Muscle layer of duodenum (tissue), 2 donors: ENCODE data around the gene EXOC6B.

Experiments
- H3K27ac ChIP-seq: one replicate; pipeline ENCODE4 v1.7.0; 2013; ENCODE audit warnings: mild to moderate bottlenecking, low read length
- H3K27me3 ChIP-seq: one replicate; pipeline ENCODE4 v1.7.0; 2013; ENCODE audit warnings: low read depth, mild to moderate bottlenecking, control low read depth, low read length
- H3K36me3 ChIP-seq, 2 donors: one replicate each; pipeline ENCODE4 v1.7.0; 2013; ENCODE audit warnings: low read length in 2 of 2, control low read depth in 1 of 2, mild to moderate bottlenecking in 1 of 2; ENCODE audit not compliant: insufficient read depth in 2 of 2, control insufficient read depth in 1 of 2
- H3K4me1 ChIP-seq, 2 donors: one replicate each; pipeline ENCODE4 v1.7.0; 2013; ENCODE audit warnings: low read length in 2 of 2, mild to moderate bottlenecking in 2 of 2, control low read depth in 1 of 2, moderate library complexity in 1 of 2; ENCODE audit not compliant: insufficient read depth in 2 of 2, control insufficient read depth in 1 of 2
- H3K4me3 ChIP-seq, 2 donors: one replicate each; pipeline ENCODE4 v1.7.0; 2013; ENCODE audit warnings: low read length in 2 of 2, low read depth in 1 of 2, mild to moderate bottlenecking in 1 of 2
- H3K9me3 ChIP-seq, 2 donors: one replicate each; pipeline ENCODE4 v1.7.0; 2013; ENCODE audit warnings: low read length in 2 of 2, control low read depth in 1 of 2, mild to moderate bottlenecking in 1 of 2; ENCODE audit not compliant: control insufficient read depth in 1 of 2
- donor health status: healthy.

The EXOC6B gene

DNA sequence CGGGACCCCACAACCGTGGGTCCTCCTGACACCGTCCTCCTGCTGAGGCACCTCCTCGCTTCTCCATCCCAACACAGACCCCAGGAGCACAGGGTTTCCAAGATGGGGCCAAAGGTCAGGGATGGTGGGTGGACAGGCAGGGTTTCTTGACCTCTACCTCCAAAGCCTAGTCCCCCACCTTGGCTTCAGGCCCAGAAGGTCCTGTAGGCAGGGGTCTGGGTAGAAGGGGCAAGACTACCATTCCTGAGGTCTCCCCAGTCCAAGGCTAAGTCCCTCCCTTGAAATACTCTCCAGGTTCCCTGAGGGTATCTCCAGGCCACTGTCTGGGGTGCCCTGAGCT lies 685.2 kb downstream of the EXOC6B start:
- H3K4me3 ChIP-seq, result no peak overlapping the region
- H3K36me3 ChIP-seq, result no peaks in the 10 kb centered on the region
- H3K4me1 ChIP-seq, result peaks cover 0 to 43% of the 10 kb centered on the region in 2 donors
- H3K9me3 ChIP-seq, result no peaks in the 10 kb centered on the region
- peaks cover under 1% of the 10 kb centered on the region for H3K27me3 ChIP-seq
- H3K27ac ChIP-seq, result no peak overlapping the region

GRCh38 chr2:72139874-72140620 lies 685.8 kb downstream of the EXOC6B start:
- H3K27ac ChIP-seq, result no peak overlapping the region
- no peaks in the 10 kb centered on the region for H3K9me3 ChIP-seq
- no peaks in the 10 kb centered on the region for H3K27me3 ChIP-seq
- no peaks in the 10 kb centered on the region for H3K36me3 ChIP-seq
- no peak overlapping the region for H3K4me3 ChIP-seq
- H3K4me1 ChIP-seq, result peaks cover 0 to 38% of the 10 kb centered on the region in 2 donors

DNA sequence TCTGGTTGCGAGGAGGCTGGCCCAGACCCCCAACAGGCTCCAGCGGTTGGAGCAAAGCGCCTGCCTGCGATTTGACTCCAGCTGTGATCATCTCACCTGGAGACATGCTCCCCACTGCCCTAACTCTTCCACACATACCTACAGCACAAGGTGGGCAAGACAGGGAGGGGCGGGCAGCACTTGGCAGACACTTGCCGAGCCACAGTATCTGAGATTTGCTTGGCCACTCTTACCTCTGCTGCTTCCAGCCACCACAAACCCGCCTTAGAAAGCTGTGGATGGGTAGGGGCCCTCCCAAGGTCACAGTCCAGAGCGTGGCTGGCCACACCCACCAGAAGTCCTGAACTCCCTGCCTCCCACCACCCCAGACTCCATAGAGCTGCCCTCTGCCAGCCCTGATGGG lies 686.4 kb downstream of the EXOC6B start:
- H3K4me3 ChIP-seq, result no peak overlapping the region
- H3K4me1 ChIP-seq, result peaks cover 0 to 32% of the 10 kb centered on the region in 2 donors
- no peaks in the 10 kb centered on the region for H3K27me3 ChIP-seq
- H3K9me3 ChIP-seq, result no peaks in the 10 kb centered on the region
- no peaks in the 10 kb centered on the region for H3K36me3 ChIP-seq
- H3K27ac ChIP-seq, result no peak overlapping the region

GRCh38 chr2:72138921-72139381 lies 686.9 kb downstream of the EXOC6B start:
- Histone ChIP-seq H3K27ac (no peak overlapping the region), H3K27me3 (no peaks in the 10 kb centered on the region), H3K9me3 (no peaks in the 10 kb centered on the region), H3K36me3 (no peaks in the 10 kb centered on the region), H3K4me1 (peaks cover 0 to 28% of the 10 kb centered on the region in 2 donors), H3K4me3 (no peak overlapping the region)

GRCh38 chr2:72138011-72138881 lies 687.6 kb downstream of the EXOC6B start:
- no peaks in the 10 kb centered on the region for H3K36me3 ChIP-seq
- peaks cover 0 to 21% of the 10 kb centered on the region in 2 donors for H3K4me1 ChIP-seq
- no peak overlapping the region for H3K4me3 ChIP-seq
- H3K27ac ChIP-seq, result no peak overlapping the region
- no peaks in the 10 kb centered on the region for H3K9me3 ChIP-seq
- no peaks in the 10 kb centered on the region for H3K27me3 ChIP-seq

GRCh38 chr2:72137498-72138010 lies 688.3 kb downstream of the EXOC6B start:
- H3K9me3 ChIP-seq, result no peaks in the 10 kb centered on the region
- H3K4me3 ChIP-seq, result no peak overlapping the region
- peaks cover 0 to 14% of the 10 kb centered on the region in 2 donors for H3K4me1 ChIP-seq
- H3K36me3 ChIP-seq, result no peaks in the 10 kb centered on the region
- no peaks in the 10 kb centered on the region for H3K27me3 ChIP-seq
- H3K27ac ChIP-seq, result no peak overlapping the region

DNA sequence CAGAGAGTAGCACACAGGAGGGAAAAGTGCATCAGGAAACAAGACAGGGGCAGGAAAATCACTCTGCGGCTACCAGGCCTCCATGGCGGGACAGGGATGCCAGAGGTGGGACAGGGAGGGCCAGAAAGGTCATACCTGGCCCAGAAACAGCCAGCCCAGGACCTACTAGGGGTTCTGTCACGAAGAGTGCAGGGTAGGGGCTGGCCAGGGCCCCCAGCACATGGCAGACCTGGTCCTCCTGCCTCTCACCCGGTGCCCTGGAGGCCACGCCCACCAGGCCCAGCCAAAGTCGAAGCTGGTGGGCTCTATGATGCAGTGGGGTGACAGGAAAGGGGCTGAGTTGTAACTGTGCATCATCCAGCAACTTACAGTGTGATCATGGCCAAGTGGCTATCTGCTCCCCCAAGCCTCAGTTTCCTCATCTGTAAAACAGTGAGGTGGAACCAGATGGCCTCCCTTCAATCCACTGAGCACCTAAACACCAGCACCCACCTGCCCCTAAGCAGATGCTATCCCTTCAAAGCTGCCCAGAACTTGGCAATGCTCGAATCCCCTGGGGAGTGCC lies 688.8 kb downstream of the EXOC6B start:
- H3K36me3 ChIP-seq, result no peaks in the 10 kb centered on the region
- no peak overlapping the region for H3K27ac ChIP-seq
- no peaks in the 10 kb centered on the region for H3K27me3 ChIP-seq
- H3K9me3 ChIP-seq, result no peaks in the 10 kb centered on the region
- no peak overlapping the region for H3K4me3 ChIP-seq
- peaks cover 0 to 10% of the 10 kb centered on the region in 2 donors for H3K4me1 ChIP-seq

GRCh38 chr2:72136331-72136730 lies 689.5 kb downstream of the EXOC6B start:
- no peak overlapping the region for H3K4me3 ChIP-seq
- no peaks in the 10 kb centered on the region for H3K36me3 ChIP-seq
- H3K27me3 ChIP-seq, result no peaks in the 10 kb centered on the region
- no peaks in the 10 kb centered on the region for H3K9me3 ChIP-seq
- H3K4me1 ChIP-seq, result peaks cover 0 to 10% of the 10 kb centered on the region in 2 donors
- no peak overlapping the region for H3K27ac ChIP-seq

DNA sequence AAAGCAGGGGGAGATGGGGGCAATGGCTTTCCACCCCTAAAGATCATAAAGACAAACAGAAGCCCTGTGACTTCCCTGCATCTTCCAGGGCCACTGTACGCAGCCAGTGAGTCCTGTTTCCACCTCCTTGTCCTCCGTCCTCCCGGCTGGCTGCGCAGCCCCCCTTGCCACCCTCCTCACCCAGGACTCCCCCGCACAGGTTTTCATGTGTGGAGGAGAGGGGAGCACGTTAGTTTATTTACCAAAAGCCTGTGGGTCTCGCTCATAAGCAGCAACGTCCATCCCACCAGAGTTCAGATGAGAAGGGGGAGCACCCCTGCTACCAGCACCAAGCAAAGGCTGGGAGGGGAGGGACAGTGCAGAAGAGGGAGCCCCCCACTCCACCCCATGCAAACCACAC lies 689.9 kb downstream of the EXOC6B start:
- no peaks in the 10 kb centered on the region for H3K27me3 ChIP-seq
- no peak overlapping the region for H3K4me3 ChIP-seq
- no peaks in the 10 kb centered on the region for H3K9me3 ChIP-seq
- H3K4me1 ChIP-seq, result peaks cover 0 to 10% of the 10 kb centered on the region in 2 donors
- H3K36me3 ChIP-seq, result no peaks in the 10 kb centered on the region
- no peak overlapping the region for H3K27ac ChIP-seq

- H3K4me1 ChIP-seq, result peaks cover 0 to 10% of the 10 kb centered on the region in 2 donors
- H3K36me3 ChIP-seq, result no peaks in the 10 kb centered on the region
- H3K27me3 ChIP-seq, result no peaks in the 10 kb centered on the region
- H3K4me3 ChIP-seq, result no peak overlapping the region
- no peaks in the 10 kb centered on the region for H3K9me3 ChIP-seq
- H3K27ac ChIP-seq, result no peak overlapping the region
Observed at GRCh38 chr2:72134997-72135800, 690.6 kb downstream of the EXOC6B start.
